Uterine smooth muscle cell (primary cell): Measurements from ENCODE around the gene DDX21. TPM values are rescaled to one million over a fixed set of nuclear protein-coding genes. Genes with fewer than 3 reads are reported as not detected.

ENCODE experiments used
- total RNA-seq: library from RNA; depleted of rRNA; stranded (reverse); fragments of >200 nt; gene quantifications from 2 replicates; pipeline ENCODE4 v1.2.3, GENCODE V29; 2014

Gene DDX21
- 74.0 and 107 TPM in 2 replicates for total RNA-seq

GRCh38 chr10:68955832-68956532 lies at the start of gene DDX21:
Gene DDX21 (plus strand): TSS chr10:68956170. CDS start chr10:68956226, 56 bp downstream.

GRCh38 chr10:68988530-68989316 lies 32.8 kb downstream of the DDX21 start, which contains the start of gene KIFBP:
Gene KIFBP (plus strand): TSS chr10:68988803. CDS start chr10:68988833, 30 bp downstream.

Other genes starting within 250 kb of the DDX21 start
- 24.9 and 37.1 TPM in 2 replicates for gene CCAR1, start 234.9 kb upstream of the DDX21 start, total RNA-seq
- gene STOX1, start 128.6 kb upstream of the DDX21 start, total RNA-seq: 0.12 and 0.44 TPM in 2 replicates
- gene DDX50, start 54.9 kb upstream of the DDX21 start, total RNA-seq: 75.9 and 90.2 TPM in 2 replicates
- gene KIFBP, start 32.6 kb downstream of the DDX21 start, total RNA-seq: 42.2 and 55.6 TPM in 2 replicates
- gene SRGN, start 131.9 kb downstream of the DDX21 start, total RNA-seq: 28.6 and 94.5 TPM in 2 replicates
- gene VPS26A, start 168.0 kb downstream of the DDX21 start, total RNA-seq: 44.9 and 49.0 TPM in 2 replicates
- gene SUPV3L1, start 224.1 kb downstream of the DDX21 start, total RNA-seq: 35.7 and 54.7 TPM in 2 replicates